ENCODE data around the gene PRKCH.

PRKCH gene

GRCh38 chr14:61388173-61388975, 67.0 kb downstream of the PRKCH start:
- no peak overlapping the region for H3K9ac ChIP-seq (ENCODE audit: insufficient read length)
- no peaks in the 10 kb centered on the region for H3K36me3 ChIP-seq (ENCODE audit: insufficient read depth, low read length)
- no peak overlapping the region for H3K27ac ChIP-seq
- H3K9me3 ChIP-seq (ENCODE audit: low read depth, low read length) = no peaks in the 10 kb centered on the region
- TF ChIP-seq POLR2AphosphoS5 (IDR thresholded peaks at IDR 0.05; ENCODE audit: borderline replicate concordance, low read depth, low read length) = no peak
- no peak for TF ChIP-seq FOXP2 (optimal IDR thresholded peaks at IDR 0.05; ENCODE audit: control extremely low read depth, extremely low read length, insufficient read depth)
- no peak for TF ChIP-seq EZH2 (IDR thresholded peaks at IDR 0.05)
- no peak for DNase-seq (ENCODE audit: low read depth, low spot score)
- no peak overlapping the region for H3K4me3 ChIP-seq

GRCh38 chr14:61388976-61389576, 67.7 kb downstream of the PRKCH start:
- Histone ChIP-seq H3K36me3 (ENCODE audit: insufficient read depth, low read length) (no peaks in the 10 kb centered on the region), H3K27ac (no peak overlapping the region), H3K4me3 (no peak overlapping the region), H3K9me3 (ENCODE audit: low read depth, low read length) (no peaks in the 10 kb centered on the region), H3K9ac (ENCODE audit: insufficient read length) (no peak overlapping the region)
- TF ChIP-seq EZH2 (IDR thresholded peaks at IDR 0.05) = no peak
- no peak for TF ChIP-seq POLR2AphosphoS5 (IDR thresholded peaks at IDR 0.05; ENCODE audit: borderline replicate concordance, low read depth, low read length)
- TF ChIP-seq FOXP2 (optimal IDR thresholded peaks at IDR 0.05; ENCODE audit: control extremely low read depth, extremely low read length, insufficient read depth) = no peak
- DNase-seq (ENCODE audit: low read depth, low spot score) = no peak

- no peak overlapping the region for H3K27ac ChIP-seq
- no peak for TF ChIP-seq EZH2 (IDR thresholded peaks at IDR 0.05)
- TF ChIP-seq POLR2AphosphoS5 (IDR thresholded peaks at IDR 0.05; ENCODE audit: borderline replicate concordance, low read depth, low read length) = no peak
- TF ChIP-seq FOXP2 (optimal IDR thresholded peaks at IDR 0.05; ENCODE audit: control extremely low read depth, extremely low read length, insufficient read depth) = no peak
- H3K9ac ChIP-seq (ENCODE audit: insufficient read length) = no peak overlapping the region
- DNase-seq (ENCODE audit: low read depth, low spot score) = no peak
- no peak overlapping the region for H3K4me3 ChIP-seq
- H3K9me3 ChIP-seq (ENCODE audit: low read depth, low read length) = no peaks in the 10 kb centered on the region
- H3K36me3 ChIP-seq (ENCODE audit: insufficient read depth, low read length) = no peaks in the 10 kb centered on the region
Measured at GRCh38 chr14:61391119-61391518, 69.7 kb downstream of the PRKCH start.

GRCh38 chr14:61392297-61392696, 70.9 kb downstream of the PRKCH start:
- Histone ChIP-seq H3K4me3 (no peak overlapping the region), H3K36me3 (ENCODE audit: insufficient read depth, low read length) (no peaks in the 10 kb centered on the region), H3K9me3 (ENCODE audit: low read depth, low read length) (no peaks in the 10 kb centered on the region), H3K27ac (no peak overlapping the region), H3K9ac (ENCODE audit: insufficient read length) (no peak overlapping the region)
- DNase-seq (ENCODE audit: low read depth, low spot score) = no peak
- TF ChIP-seq POLR2AphosphoS5 (IDR thresholded peaks at IDR 0.05; ENCODE audit: borderline replicate concordance, low read depth, low read length) (no peak), EZH2 (IDR thresholded peaks at IDR 0.05) (no peak), FOXP2 (optimal IDR thresholded peaks at IDR 0.05; ENCODE audit: control extremely low read depth, extremely low read length, insufficient read depth) (no peak)

GRCh38 chr14:61394542-61394941, 73.2 kb downstream of the PRKCH start:
- H3K9me3 ChIP-seq (ENCODE audit: low read depth, low read length) = no peaks in the 10 kb centered on the region
- no peak for TF ChIP-seq FOXP2 (optimal IDR thresholded peaks at IDR 0.05; ENCODE audit: control extremely low read depth, extremely low read length, insufficient read depth)
- TF ChIP-seq POLR2AphosphoS5 (IDR thresholded peaks at IDR 0.05; ENCODE audit: borderline replicate concordance, low read depth, low read length) = no peak
- TF ChIP-seq EZH2 (IDR thresholded peaks at IDR 0.05) = no peak
- no peak for DNase-seq (ENCODE audit: low read depth, low spot score)
- H3K27ac ChIP-seq = no peak overlapping the region
- no peak overlapping the region for H3K4me3 ChIP-seq
- H3K9ac ChIP-seq (ENCODE audit: insufficient read length) = no peak overlapping the region
- H3K36me3 ChIP-seq (ENCODE audit: insufficient read depth, low read length) = no peaks in the 10 kb centered on the region

GRCh38 chr14:61395115-61395725, 73.8 kb downstream of the PRKCH start:
- H3K4me3 ChIP-seq = no peak overlapping the region
- no peaks in the 10 kb centered on the region for H3K9me3 ChIP-seq (ENCODE audit: low read depth, low read length)
- no peaks in the 10 kb centered on the region for H3K36me3 ChIP-seq (ENCODE audit: insufficient read depth, low read length)
- TF ChIP-seq POLR2AphosphoS5 (IDR thresholded peaks at IDR 0.05; ENCODE audit: borderline replicate concordance, low read depth, low read length) = no peak
- no peak for TF ChIP-seq EZH2 (IDR thresholded peaks at IDR 0.05)
- no peak for TF ChIP-seq FOXP2 (optimal IDR thresholded peaks at IDR 0.05; ENCODE audit: control extremely low read depth, extremely low read length, insufficient read depth)
- no peak for DNase-seq (ENCODE audit: low read depth, low spot score)
- H3K27ac ChIP-seq = no peak overlapping the region
- no peak overlapping the region for H3K9ac ChIP-seq (ENCODE audit: insufficient read length)

- no peak for TF ChIP-seq POLR2AphosphoS5 (IDR thresholded peaks at IDR 0.05; ENCODE audit: borderline replicate concordance, low read depth, low read length)
- no peak for TF ChIP-seq EZH2 (IDR thresholded peaks at IDR 0.05)
- no peak for TF ChIP-seq FOXP2 (optimal IDR thresholded peaks at IDR 0.05; ENCODE audit: control extremely low read depth, extremely low read length, insufficient read depth)
- H3K9ac ChIP-seq (ENCODE audit: insufficient read length) = no peak overlapping the region
- no peak overlapping the region for H3K27ac ChIP-seq
- no peaks in the 10 kb centered on the region for H3K9me3 ChIP-seq (ENCODE audit: low read depth, low read length)
- no peak for DNase-seq (ENCODE audit: low read depth, low spot score)
- H3K36me3 ChIP-seq (ENCODE audit: insufficient read depth, low read length) = no peaks in the 10 kb centered on the region
- no peak overlapping the region for H3K4me3 ChIP-seq
Measured at GRCh38 chr14:61396279-61396678, 74.9 kb downstream of the PRKCH start.

- H3K9ac ChIP-seq (ENCODE audit: insufficient read length) = no peak overlapping the region
- DNase-seq (ENCODE audit: low read depth, low spot score) = no peak
- no peaks in the 10 kb centered on the region for H3K9me3 ChIP-seq (ENCODE audit: low read depth, low read length)
- no peak overlapping the region for H3K27ac ChIP-seq
- no peak for TF ChIP-seq POLR2AphosphoS5 (IDR thresholded peaks at IDR 0.05; ENCODE audit: borderline replicate concordance, low read depth, low read length)
- TF ChIP-seq FOXP2 (optimal IDR thresholded peaks at IDR 0.05; ENCODE audit: control extremely low read depth, extremely low read length, insufficient read depth) = no peak
- TF ChIP-seq EZH2 (IDR thresholded peaks at IDR 0.05) = no peak
- H3K36me3 ChIP-seq (ENCODE audit: insufficient read depth, low read length) = no peaks in the 10 kb centered on the region
- no peak overlapping the region for H3K4me3 ChIP-seq
Measured at GRCh38 chr14:61396694-61397093, 75.3 kb downstream of the PRKCH start.

Data from SK-N-MC (cell line).